GM23248 (cell line): ENCODE results near the gene ULK4. TPM values are rescaled to one million over a fixed set of nuclear protein-coding genes. Genes with fewer than 3 reads are reported as not detected.

Experiments used
- DNase-seq: peaks from one replicate; pipeline ENCODE4 v3.0.0-alpha.2; 2015
- H2AFZ ChIP-seq: fragments of 200-600 bp; sonication (generic); 2 replicates; pipeline ENCODE4 v1.6.1; 2016; ENCODE audit warnings: antibody characterized with exemption
- H3F3A ChIP-seq: fragments of 200-600 bp; sonication (generic); 2 replicates; pipeline ENCODE4 v1.6.1; 2016; ENCODE audit warnings: mild to moderate bottlenecking, antibody characterized with exemption, mixed run types; ENCODE audit not compliant: insufficient read depth
- H3K27ac ChIP-seq: fragments of 200-600 bp; sonication (generic); 2 replicates; pipeline ENCODE4 v1.5.1; 2016; ENCODE audit warnings: mild to moderate bottlenecking
- H3K27me3 ChIP-seq: fragments of 200-600 bp; sonication (generic); replicated peaks from 2 replicates; pipeline ENCODE4 v1.6.1; 2016; ENCODE audit warnings: mild to moderate bottlenecking; ENCODE audit not compliant: insufficient read depth
- H3K36me3 ChIP-seq: fragments of 200-600 bp; sonication (generic); 2 replicates; pipeline ENCODE4 v1.6.1; 2016; ENCODE audit warnings: low read depth, mild to moderate bottlenecking
- H3K4me1 ChIP-seq: fragments of 200-600 bp; sonication (generic); 2 replicates; pipeline ENCODE4 v1.6.1; 2016; ENCODE audit warnings: mild to moderate bottlenecking; ENCODE audit not compliant: insufficient read depth
- H3K4me2 ChIP-seq: fragments of 200-600 bp; sonication (generic); one replicate; pipeline ENCODE4 v1.6.1; 2016; ENCODE audit warnings: mild to moderate bottlenecking; ENCODE audit not compliant: unreplicated experiment
- H3K4me3 ChIP-seq: fragments of 200-600 bp; sonication (generic); 2 replicates; pipeline ENCODE4 v1.5.1; 2016; ENCODE audit warnings: mild to moderate bottlenecking
- H3K79me2 ChIP-seq: fragments of 200-600 bp; sonication (generic); 2 replicates; pipeline ENCODE4 v1.6.1; 2016; ENCODE audit warnings: mild to moderate bottlenecking; ENCODE audit not compliant: insufficient read depth
- H3K9ac ChIP-seq: fragments of 200-600 bp; sonication (generic); 2 replicates; pipeline ENCODE4 v1.6.1; 2016; ENCODE audit warnings: mild to moderate bottlenecking
- H3K9me2 ChIP-seq: fragments of 200-600 bp; sonication (generic); 2 replicates; pipeline ENCODE4 v1.6.1; 2016; ENCODE audit warnings: mixed run types, mild to moderate bottlenecking, moderate library complexity; ENCODE audit not compliant: insufficient read depth
- H3K9me3 ChIP-seq: fragments of 200-600 bp; sonication (generic); one replicate; pipeline ENCODE4 v1.6.1; 2017; ENCODE audit warnings: low read depth
- H4K20me1 ChIP-seq: fragments of 200-600 bp; sonication (generic); 2 replicates; pipeline ENCODE4 v1.6.0; 2016; ENCODE audit not compliant: insufficient read depth
- EZH2 ChIP-seq: fragments of 200-600 bp; sonication (generic); IDR thresholded peaks from 2 replicates; pipeline ENCODE4 v1.6.1; 2018; ENCODE audit warnings: antibody characterized with exemption, mild to moderate bottlenecking; ENCODE audit not compliant: insufficient read depth, poor library complexity, severe bottlenecking
- EZH2phosphoT487 ChIP-seq: fragments of 200-600 bp; sonication (generic); IDR thresholded peaks from 2 replicates; pipeline ENCODE4 v1.6.1; 2018; ENCODE audit warnings: antibody characterized with exemption, moderate library complexity, mild to moderate bottlenecking, low read depth; ENCODE audit not compliant: insufficient read depth
- WGBS, 2 experiments: methylation state at CpG; one replicate each; pipeline ENCODE4 v1.1.6; 2015 to 2017; ENCODE audit warnings: low lambda C conversion rate in 2 of 2, low coverage in 1 of 2; ENCODE audit errors: missing lambda C conversion rate in 2 of 2; 5-methylcytosine and 5-hydroxymethylcytosine counted together
- in situ Hi-C: fragments of 300-500 bp; cut with MboI; formaldehyde crosslinking; loops from 2 replicates; pipeline ENCODE4 v1.15.0; 2020
- polyA plus RNA-seq: library from polyadenylated mRNA; unstranded; fragments of >200 nt; fragmentation: Nextera tagmentation; extraction: Ambion mirVana; gene quantifications from 2 replicates; pipeline ENCODE4 v1.2.1, GENCODE V29; 2016
- total RNA-seq: library from RNA; depleted of rRNA; stranded (reverse); fragments of >200 nt; shearing (Covaris generic); gene quantifications from 2 replicates; pipeline ENCODE4 v1.2.3, GENCODE V29; 2014

Gene ULK4
- total and polyA plus RNA-seq, 2 experiments from 2014 or later = 3.5 to 20.3 TPM

DNA sequence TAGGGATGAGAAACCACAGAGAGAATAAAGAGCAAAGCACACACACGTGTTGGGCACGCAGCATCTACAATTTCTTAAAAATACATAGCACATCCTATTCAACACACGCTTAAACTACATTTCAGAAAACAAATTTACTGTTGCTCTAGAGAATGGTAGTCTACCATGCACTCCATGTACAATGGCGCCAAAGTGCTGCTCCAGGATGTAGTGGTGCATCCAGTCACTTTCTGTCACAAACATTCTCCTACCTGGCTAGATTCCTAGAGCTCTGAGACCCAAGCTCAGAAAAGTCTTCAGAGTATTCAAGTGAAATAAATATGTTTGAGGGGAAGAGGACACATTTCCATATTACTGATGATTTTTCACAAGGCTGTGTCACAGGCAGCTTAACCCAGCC is 388.3 kb downstream of the ULK4 start:
- Histone ChIP-seq H3K36me3 (no peaks in the 10 kb centered on the region), H3K79me2 (no peaks in the 10 kb centered on the region), H3K27me3 (no peaks in the 10 kb centered on the region), H3F3A (no peaks in the 10 kb centered on the region), H3K9me3 (no peaks in the 10 kb centered on the region), H2AFZ (no peak overlapping the region), H4K20me1 (no peaks in the 10 kb centered on the region), H3K27ac (no peak overlapping the region), H3K4me3 (no peak overlapping the region), H3K9me2 (no peaks in the 10 kb centered on the region), H3K9ac (no peak overlapping the region), H3K4me1 (no peaks in the 10 kb centered on the region), H3K4me2 (no peak overlapping the region)
- in situ Hi-C loops = no loop called here
- no peak for DNase-seq
- 73 to 76% methylated on average over 4 of the region's 4 CpGs for WGBS, 2 experiments
- TF ChIP-seq EZH2phosphoT487 = no peak
- TF ChIP-seq EZH2 = no peak

GRCh38 chr3:41572092-41572491 is 389.8 kb downstream of the ULK4 start:
- Histone ChIP-seq H3K4me2 (no peak overlapping the region), H3K27ac (no peak overlapping the region), H3K36me3 (no peaks in the 10 kb centered on the region), H2AFZ (no peak overlapping the region), H3K9me3 (no peaks in the 10 kb centered on the region), H3K9me2 (no peaks in the 10 kb centered on the region), H3F3A (no peaks in the 10 kb centered on the region), H3K79me2 (no peaks in the 10 kb centered on the region), H3K9ac (no peak overlapping the region), H3K4me1 (no peaks in the 10 kb centered on the region), H4K20me1 (no peaks in the 10 kb centered on the region), H3K27me3 (no peaks in the 10 kb centered on the region), H3K4me3 (no peak overlapping the region)
- TF ChIP-seq EZH2phosphoT487 (no peak), EZH2 (no peak)
- WGBS, 2 experiments = 88 to 100% methylated on average over 1 of the region's 1 CpG
- no peak for DNase-seq
- in situ Hi-C loops = no loop called here

- no peaks in the 10 kb centered on the region for H3F3A ChIP-seq
- no peak overlapping the region for H3K9ac ChIP-seq
- in situ Hi-C loops = no loop called here
- H3K79me2 ChIP-seq = no peaks in the 10 kb centered on the region
- H3K4me2 ChIP-seq = no peak overlapping the region
- no peaks in the 10 kb centered on the region for H3K27me3 ChIP-seq
- DNase-seq = no peak
- no peaks in the 10 kb centered on the region for H4K20me1 ChIP-seq
- WGBS, 2 experiments = 73 to 74% methylated on average over 9 of the region's 9 CpGs
- H3K4me3 ChIP-seq = no peak overlapping the region
- TF ChIP-seq EZH2phosphoT487 (no peak), EZH2 (no peak)
- H3K4me1 ChIP-seq = no peaks in the 10 kb centered on the region
- no peaks in the 10 kb centered on the region for H3K9me3 ChIP-seq
- H3K36me3 ChIP-seq = no peaks in the 10 kb centered on the region
- H2AFZ ChIP-seq = no peak overlapping the region
- H3K9me2 ChIP-seq = no peaks in the 10 kb centered on the region
- no peak overlapping the region for H3K27ac ChIP-seq
Measured at GRCh38 chr3:41569632-41570305, 392.1 kb downstream of the ULK4 start.

- Histone ChIP-seq H3K9ac (no peak overlapping the region), H2AFZ (no peak overlapping the region), H3K9me2 (no peaks in the 10 kb centered on the region), H3K9me3 (no peaks in the 10 kb centered on the region), H3K27ac (no peak overlapping the region), H3K4me3 (no peak overlapping the region), H3K79me2 (no peaks in the 10 kb centered on the region), H4K20me1 (no peaks in the 10 kb centered on the region), H3K4me2 (no peak overlapping the region), H3K36me3 (no peaks in the 10 kb centered on the region), H3K4me1 (no peaks in the 10 kb centered on the region), H3K27me3 (no peaks in the 10 kb centered on the region), H3F3A (no peaks in the 10 kb centered on the region)
- WGBS, 2 experiments = 82 to 87% methylated on average over 3 of the region's 3 CpGs
- in situ Hi-C loops = no loop called here
- DNase-seq = no peak
- TF ChIP-seq EZH2phosphoT487 (no peak), EZH2 (no peak)
Measured at GRCh38 chr3:41565948-41566514, 395.9 kb downstream of the ULK4 start.
